Measurements from ENCODE around the gene PES1.
"Not testable (repeated sequence)": the region's sequence is repeated elsewhere in the genome, so short reads cannot be mapped to it uniquely, and the experiment has no call there.

GRCh38 chr22:30560643-30561202 lies 31.0 kb downstream of the PES1 start:
- not testable (repeated sequence) for TF ChIP-seq EZH2 (IDR thresholded peaks at IDR 0.05; ENCODE audit: low read length, missing control alignments); CTCF (conservative IDR thresholded peaks at IDR 0.05 in 1 of 2, IDR thresholded peaks at IDR 0.05 in 1 of 2; ENCODE audit: low read depth in 1 of 2, low read length in 2 of 2)

All from fibroblast of lung (primary cell).